ENCODE measurements around the gene TMEM184C.

- no peak for TF ChIP-seq CTCF (IDR thresholded peaks at IDR 0.05; ENCODE audit: low read length)
- no peak for TF ChIP-seq EZH2 (IDR thresholded peaks at IDR 0.05; ENCODE audit: borderline replicate concordance, low read length)
Observed at GRCh38 chr4:147583876-147584275, 33.3 kb upstream of the TMEM184C start.

Data from OCI-LY1 (cell line).